Gastrocnemius medialis (tissue), 4 donors: ENCODE data around the gene ARHGAP26. TPM values are rescaled to one million over a fixed set of nuclear protein-coding genes. Genes with fewer than 3 reads are reported as not detected.

ENCODE experiments used
- ATAC-seq, 2 donors: fragments of 150-250 bp; one replicate each; pipeline ENCODE4 v1.9.1; 2016
- DNase-seq, 2 donors: peaks; one replicate each; pipeline ENCODE4 v3.0.0-alpha.2; 2019
- H3K27ac ChIP-seq, 4 donors: fragments of 200-600 bp; sonication (generic); 1 replicate in 1 of 4; 2 replicates in 3 of 4; pipeline ENCODE4 v1.5.1; 2016 to 2018; ENCODE audit warnings: mild to moderate bottlenecking in 2 of 4, moderate library complexity in 1 of 4
- H3K27me3 ChIP-seq, 3 donors: fragments of 200-600 bp; sonication (generic) in 2 of 3; 1 replicate in 1 of 3; 2 replicates in 2 of 3; pipeline versions ENCODE4 v1.5.1 to v1.6.0; 2016 to 2019; ENCODE audit warnings: mild to moderate bottlenecking in 1 of 3, moderate library complexity in 1 of 3
- H3K36me3 ChIP-seq, 2 donors: fragments of 200-600 bp; sonication (generic) in 1 of 2; one replicate each; pipeline ENCODE4 v1.5.1; 2017 to 2018
- H3K4me1 ChIP-seq, 2 donors: fragments of 200-600 bp; sonication (generic) in 1 of 2; one replicate each; pipeline ENCODE4 v1.5.1; 2016 to 2017; ENCODE audit warnings: mild to moderate bottlenecking in 2 of 2
- H3K4me3 ChIP-seq, 4 donors: fragments of 200-600 bp; sonication (generic) in 3 of 4; 1 replicate in 1 of 4; 2 replicates in 3 of 4; pipeline ENCODE4 v1.5.1; 2016 to 2019; ENCODE audit warnings: mild to moderate bottlenecking in 2 of 4
- H3K9me3 ChIP-seq, 3 donors: fragments of 200-600 bp; sonication (generic) in 2 of 3; 1 replicate in 1 of 3; 2 replicates in 2 of 3; pipeline ENCODE4 v1.5.1; 2016 to 2019
- CTCF ChIP-seq, 5 experiments: fragments of 450-650 bp in 3 of 5; fragments of 200-600 bp in 2 of 5; sonication (generic) in 2 of 5; IDR thresholded peaks in 4 of 5; conservative IDR thresholded peaks in 1 of 5; 1 replicate in 4 of 5; 2 replicates in 1 of 5; pipeline ENCODE4 v1.5.1; 2016 to 2019; ENCODE audit warnings: antibody characterized with exemption in 5 of 5, mild to moderate bottlenecking in 3 of 5, moderate library complexity in 3 of 5
- POLR2A ChIP-seq, 2 donors: fragments of 450-650 bp; IDR thresholded peaks; one replicate each; pipeline ENCODE4 v1.6.1; 2017; ENCODE audit warnings: antibody characterized with exemption in 2 of 2, mild to moderate bottlenecking in 2 of 2, moderate library complexity in 2 of 2
- in situ Hi-C, 4 donors: fragments of 200-750 bp; cut with MboI; loops; one replicate each; pipeline versions ENCODE4 v1.15.0 to v1.8.0; 2017; ENCODE audit warnings: low sequenced_read_pairs in 4 of 4
- intact Hi-C: fragments of 100-400 bp; cut with DNase I; formaldehyde crosslinking; loops from one replicate; pipeline ENCODE4 v1.15.1; 2023; ENCODE audit warnings: low total_unique reads
- total RNA-seq, 4 donors: library from RNA; depleted of rRNA; stranded (reverse); fragments of >200 nt; gene quantifications; one replicate each; pipeline versions ENCODE4 v1.1.0 to v1.2.3, GENCODE V29; 2016

The ARHGAP26 gene
- total RNA-seq, 4 donors from 2014 or later = 9.1 to 22.4 (median 13.4) TPM

- Histone ChIP-seq H3K4me1 (no peaks in the 10 kb centered on the region), H3K36me3 (no peaks in the 10 kb centered on the region), H3K9me3 (no peaks in the 10 kb centered on the region), H3K4me3 (no peak overlapping the region), H3K27ac (no peak overlapping the region), H3K27me3 (no peaks in the 10 kb centered on the region)
- ATAC-seq (no peak), DNase-seq (no peak)
- intact Hi-C loops (no loop called here), in situ Hi-C loops (loop anchor here in 2 of 4 donors (25.0 kb wide), 2 partner anchors 282 to 882 kb away; partner anchors contain the start of gene GNPDA1 (in 1 of the 2))
- no peak for TF ChIP-seq POLR2A (IDR thresholded peaks at IDR 0.05)
- TF ChIP-seq CTCF (IDR thresholded peaks at IDR 0.05 in 4 of 5, conservative IDR thresholded peaks at IDR 0.05 in 1 of 5) = no peak
These were observed 124.6 kb downstream of the ARHGAP26 start for GRCh38 chr5:142894749-142895148.

GRCh38 chr5:142896325-142897007, 126.3 kb downstream of the ARHGAP26 start:
- in situ Hi-C loops (loop anchor here in 2 of 4 donors (25.0 kb wide), 2 partner anchors 284 to 884 kb away; partner anchors contain the start of gene GNPDA1 (in 1 of the 2)), intact Hi-C loops (no loop called here)
- TF ChIP-seq CTCF (IDR thresholded peaks at IDR 0.05 in 4 of 5, conservative IDR thresholded peaks at IDR 0.05 in 1 of 5) (no peak), POLR2A (IDR thresholded peaks at IDR 0.05) (no peak)
- ATAC-seq (no peak), DNase-seq (no peak)
- Histone ChIP-seq H3K4me1 (no peaks in the 10 kb centered on the region), H3K27me3 (no peaks in the 10 kb centered on the region), H3K27ac (no peak overlapping the region), H3K4me3 (no peak overlapping the region), H3K9me3 (no peaks in the 10 kb centered on the region), H3K36me3 (no peaks in the 10 kb centered on the region)

GRCh38 chr5:142897328-142897727, 127.2 kb downstream of the ARHGAP26 start:
- no peaks in the 10 kb centered on the region for H3K4me1 ChIP-seq
- intact Hi-C loops = no loop called here
- in situ Hi-C loops = loop anchor here in 2 of 4 donors (25.0 kb wide), 2 partner anchors 285 to 885 kb away; partner anchors contain the start of gene GNPDA1 (in 1 of the 2)
- DNase-seq = no peak
- no peaks in the 10 kb centered on the region for H3K36me3 ChIP-seq
- H3K4me3 ChIP-seq = no peak overlapping the region
- no peaks in the 10 kb centered on the region for H3K9me3 ChIP-seq
- no peak overlapping the region for H3K27ac ChIP-seq
- H3K27me3 ChIP-seq = no peaks in the 10 kb centered on the region
- ATAC-seq = no peak
- TF ChIP-seq CTCF (IDR thresholded peaks at IDR 0.05 in 4 of 5, conservative IDR thresholded peaks at IDR 0.05 in 1 of 5) = no peak
- TF ChIP-seq POLR2A (IDR thresholded peaks at IDR 0.05) = no peak

- TF ChIP-seq POLR2A (IDR thresholded peaks at IDR 0.05) = no peak
- TF ChIP-seq CTCF (IDR thresholded peaks at IDR 0.05 in 4 of 5, conservative IDR thresholded peaks at IDR 0.05 in 1 of 5) = no peak
- Histone ChIP-seq H3K4me3 (no peak overlapping the region), H3K36me3 (peaks cover 0 to 21% of the 10 kb centered on the region in 2 donors), H3K4me1 (no peaks in the 10 kb centered on the region), H3K27ac (no peak overlapping the region), H3K9me3 (no peaks in the 10 kb centered on the region), H3K27me3 (no peaks in the 10 kb centered on the region)
- intact Hi-C loops (no loop called here), in situ Hi-C loops (loop anchor here in 1 of 4 donors (25.0 kb wide), 1 partner anchor 1261 kb away; the partner anchor contains the start of genes KCTD16 and YIPF5)
- DNase-seq = no peak
- no peak for ATAC-seq
These were observed 130.8 kb downstream of the ARHGAP26 start for GRCh38 chr5:142900927-142901326.
